ENCODE data around the gene ZMIZ2.
A peak's percentile ranks its signal among the peaks of the same experiment; 100 is the strongest.
"Not testable (repeated sequence)": the region's sequence is repeated elsewhere in the genome, so short reads cannot be mapped to it uniquely, and the experiment has no call there.

The ZMIZ2 gene

DNA sequence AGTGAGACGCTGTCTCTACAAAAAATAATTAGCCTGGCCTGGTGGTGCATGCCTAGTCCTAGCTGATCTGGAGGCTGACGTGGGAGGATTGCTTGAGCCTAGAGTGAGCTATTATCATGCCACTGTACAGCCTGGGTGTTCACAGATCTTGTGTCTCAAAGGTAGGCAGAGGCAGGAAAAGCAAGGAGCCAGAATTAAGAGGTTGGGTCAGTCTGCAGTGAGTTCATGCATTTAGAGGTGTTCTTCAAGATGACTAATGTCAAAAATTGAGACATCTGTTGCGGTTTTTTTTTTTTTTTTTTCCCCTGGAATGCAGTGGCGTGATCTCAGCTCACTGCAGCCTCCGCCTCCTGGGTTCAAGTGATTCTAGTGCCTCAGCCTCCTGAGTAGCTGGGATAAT is 53.2 kb downstream of the ZMIZ2 start:
- ChIA-PET CTCF (interaction anchor here (0.7 kb wide), 2 partner anchors 51 to 166 kb away, joined by 3 read pairs; no protein-coding TSS in a partner anchor), POLR2A (ENCODE audit: low non-redundant PET) (interaction anchor here (0.6 kb wide), 1 partner anchor 92 kb away, joined by 6 read pairs; no protein-coding TSS in a partner anchor)
- H3K27ac ChIP-seq: peak overlapping the region; percentile 68
- no peak for TF ChIP-seq CTCF (conservative IDR thresholded peaks at IDR 0.05; ENCODE audit: low read depth)
- DNase-seq (ENCODE audit: low spot score): peak; percentile 43

- no peak for DNase-seq (ENCODE audit: low spot score)
- POLR2A ChIA-PET (ENCODE audit: low non-redundant PET): interaction anchor here (0.6 kb wide), 1 partner anchor 92 kb away, joined by 6 read pairs; no protein-coding TSS in a partner anchor
- peak overlapping the region; percentile 68 for H3K27ac ChIP-seq
- TF ChIP-seq CTCF (conservative IDR thresholded peaks at IDR 0.05; ENCODE audit: low read depth): no peak
- CTCF ChIA-PET: interaction anchor here (0.7 kb wide), 2 partner anchors 51 to 167 kb away, joined by 3 read pairs; no protein-coding TSS in a partner anchor
Observed at GRCh38 chr7:44802418-44803025, 53.9 kb downstream of the ZMIZ2 start.

- ChIA-PET CTCF (interaction anchor here (0.6 kb wide), 1 partner anchor 596 kb away, joined by 3 read pairs; no protein-coding TSS in a partner anchor), POLR2A (ENCODE audit: low non-redundant PET) (interaction anchor here (0.7 kb wide), 3 partner anchors 28 to 314 kb away, joined by 3 to 5 read pairs (median 3); no protein-coding TSS in a partner anchor)
- H3K27ac ChIP-seq: peak overlapping the region; percentile 73
- DNase-seq (ENCODE audit: low spot score): not testable (repeated sequence)
Observed at GRCh38 chr7:44803828-44804519, 55.3 kb downstream of the ZMIZ2 start.

- ChIA-PET POLR2A (ENCODE audit: low non-redundant PET) (no interaction called here), CTCF (no interaction called here)
- peak overlapping the region; percentile 73 for H3K27ac ChIP-seq
- DNase-seq (ENCODE audit: low spot score): no peak
- TF ChIP-seq CTCF (conservative IDR thresholded peaks at IDR 0.05; ENCODE audit: low read depth): no peak
Observed at GRCh38 chr7:44805950-44806349, 57.3 kb downstream of the ZMIZ2 start.

DNA sequence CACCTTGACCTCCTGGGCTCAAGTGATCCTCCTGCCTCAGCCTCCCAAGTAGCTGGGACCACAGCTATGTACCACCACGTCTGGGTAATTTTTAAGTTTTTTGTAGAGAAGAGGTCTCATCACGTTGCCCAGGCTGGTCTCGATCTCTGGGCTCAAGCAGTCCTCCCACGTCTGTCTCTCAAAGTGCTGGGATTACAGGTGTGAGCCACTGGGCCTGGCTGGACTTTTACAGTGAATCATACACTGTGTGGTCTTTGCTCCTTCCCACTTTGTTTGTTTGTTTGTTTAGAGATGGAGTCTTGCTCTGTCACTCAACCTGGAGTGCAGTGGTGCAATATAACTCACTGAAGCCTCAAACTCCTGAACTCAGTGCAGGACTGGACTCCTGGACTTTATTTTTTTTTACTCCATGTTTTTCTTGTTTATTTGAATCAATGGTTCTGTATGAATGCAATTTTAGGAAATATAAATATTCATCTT is 60.3 kb downstream of the ZMIZ2 start:
- no peak overlapping the region for H3K27ac ChIP-seq
- no peak for TF ChIP-seq CTCF (conservative IDR thresholded peaks at IDR 0.05; ENCODE audit: low read depth)
- ChIA-PET CTCF (interaction anchor here (0.7 kb wide), 1 partner anchor 329 kb away, joined by 3 read pairs; no protein-coding TSS in a partner anchor), POLR2A (ENCODE audit: low non-redundant PET) (interaction anchor here (0.6 kb wide), 1 partner anchor 608 kb away, joined by 4 read pairs; the partner anchor contains the start of gene YKT6)
- DNase-seq (ENCODE audit: low spot score): no peak

DNA sequence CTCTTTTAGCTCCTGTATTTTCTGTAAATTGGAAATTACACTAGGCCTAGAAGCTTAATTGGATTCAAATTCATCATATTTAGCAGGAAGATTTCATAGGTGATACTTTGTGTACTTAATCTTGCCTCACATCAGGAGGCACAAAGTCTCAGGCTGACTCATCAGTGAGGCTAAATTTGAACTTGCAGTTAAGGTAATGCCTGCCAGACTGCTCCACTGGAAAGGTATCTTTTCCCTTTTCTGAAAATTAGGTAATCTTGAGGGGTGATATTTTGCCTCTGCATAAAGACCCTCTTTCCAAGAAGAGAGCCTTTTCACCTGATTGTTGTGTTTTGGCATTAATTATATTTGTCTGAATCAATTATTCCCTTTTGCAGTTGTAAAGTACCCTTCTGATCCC is 62.4 kb downstream of the ZMIZ2 start:
- no peak overlapping the region for H3K27ac ChIP-seq
- CTCF ChIA-PET: no interaction called here
- POLR2A ChIA-PET (ENCODE audit: low non-redundant PET): no interaction called here
- TF ChIP-seq CTCF (conservative IDR thresholded peaks at IDR 0.05; ENCODE audit: low read depth): no peak
- peak; percentile 34 for DNase-seq (ENCODE audit: low spot score)
